GM19043 (cell line): ENCODE measurements around the gene GP1BB.
"Not testable (repeated sequence)": the region's sequence is repeated elsewhere in the genome, so short reads cannot be mapped to it uniquely, and the experiment has no call there.

ENCODE experiments used
- ATAC-seq: cut with Tn5 transposase; IDR thresholded peaks from one replicate; pipeline ENCODE4 v1.9.1; 2021; ENCODE audit warnings: low read depth; ENCODE audit not compliant: unreplicated experiment

Gene GP1BB

GRCh38 chr22:19724927-19725661 lies 1.8 kb downstream of the GP1BB start:
- no peak for ATAC-seq

GRCh38 chr22:19726064-19726788 lies 2.9 kb downstream of the GP1BB start:
- not testable (repeated sequence) for ATAC-seq

GRCh38 chr22:19727310-19728150 lies 4.2 kb downstream of the GP1BB start:
- no peak for ATAC-seq

GRCh38 chr22:19728271-19728670 lies 4.9 kb downstream of the GP1BB start:
- ATAC-seq = no peak

- ATAC-seq = no peak
These were observed 5.5 kb downstream of the GP1BB start for GRCh38 chr22:19728836-19729235.

GRCh38 chr22:19729507-19729906 lies 6.2 kb downstream of the GP1BB start:
- ATAC-seq = no peak

- no peak for ATAC-seq
These were observed 6.9 kb downstream of the GP1BB start for GRCh38 chr22:19730198-19730597.

GRCh38 chr22:19730655-19731360 lies 7.5 kb downstream of the GP1BB start:
- ATAC-seq = no peak

GRCh38 chr22:19731361-19732135 lies 8.2 kb downstream of the GP1BB start:
- no peak for ATAC-seq

- no peak for ATAC-seq
These were observed 9.2 kb downstream of the GP1BB start for GRCh38 chr22:19732403-19733113.

- ATAC-seq = no peak
These were observed 10.4 kb downstream of the GP1BB start for GRCh38 chr22:19733755-19734154.

- no peak for ATAC-seq
These were observed 10.8 kb downstream of the GP1BB start for GRCh38 chr22:19734163-19734562.

GRCh38 chr22:19734837-19735382 lies 11.6 kb downstream of the GP1BB start:
- no peak for ATAC-seq

GRCh38 chr22:19735665-19736510 lies 12.5 kb downstream of the GP1BB start:
- no peak for ATAC-seq

- ATAC-seq = no peak
These were observed 14.7 kb downstream of the GP1BB start for GRCh38 chr22:19737846-19738663.

- no peak for ATAC-seq
These were observed 15.5 kb downstream of the GP1BB start for GRCh38 chr22:19738664-19739447.
